ENCODE measurements around the gene SMC6.

SMC6 gene

DNA sequence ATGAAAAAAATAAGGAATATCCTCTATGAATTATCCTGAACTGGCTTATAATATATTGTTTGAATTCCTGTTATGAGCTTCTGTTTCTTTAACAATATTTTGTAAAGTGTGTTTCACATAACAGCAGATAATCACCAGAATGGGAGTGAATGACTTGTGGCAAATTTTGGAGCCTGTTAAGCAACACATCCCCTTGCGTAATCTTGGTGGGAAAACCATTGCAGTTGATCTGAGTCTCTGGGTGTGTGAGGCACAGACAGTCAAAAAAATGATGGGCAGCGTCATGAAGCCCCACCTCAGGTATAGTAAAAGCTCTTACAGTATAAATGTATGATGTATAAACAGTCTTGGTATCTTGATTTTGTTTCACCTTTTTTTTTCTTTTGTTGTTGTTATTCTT is 6.2 kb upstream of the SMC6 start:
- H3K4me3 ChIP-seq (ENCODE audit: low read length) = no peak overlapping the region
- peaks cover 30% of the 10 kb centered on the region for H3K36me3 ChIP-seq (ENCODE audit: control insufficient read depth, low read depth, low read length)
- H3K27ac ChIP-seq (ENCODE audit: low read length) = no peak overlapping the region
- H3K9me3 ChIP-seq (ENCODE audit: control insufficient read depth, low read depth, low read length) = no peaks in the 10 kb centered on the region
- no peaks in the 10 kb centered on the region for H3K27me3 ChIP-seq (ENCODE audit: control insufficient read depth, insufficient read depth, low read length)
- peaks cover 10% of the 10 kb centered on the region for H3K4me1 ChIP-seq (ENCODE audit: control insufficient read depth, low read depth, low read length)
- no peak overlapping the region for H3K9ac ChIP-seq (ENCODE audit: low read length)

DNA sequence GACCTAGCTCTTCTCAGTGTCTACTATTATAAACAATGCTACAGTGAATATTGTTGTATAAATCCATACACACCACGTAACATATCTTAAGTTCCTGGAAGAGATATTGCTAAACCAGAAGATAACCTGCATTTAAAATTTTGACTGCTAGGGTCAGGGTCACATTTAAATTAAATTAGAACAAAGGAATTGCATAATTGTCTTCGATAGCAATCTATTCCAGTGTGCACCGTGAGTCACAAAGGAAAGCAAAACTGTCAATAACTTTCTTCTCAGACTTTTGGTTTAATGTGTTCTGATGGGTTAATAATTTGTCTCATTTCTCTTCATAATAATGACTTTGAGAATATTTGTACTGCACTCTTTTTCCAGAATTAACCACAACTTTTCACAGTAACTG is 4.5 kb upstream of the SMC6 start:
- Histone ChIP-seq H3K27me3 (ENCODE audit: control insufficient read depth, insufficient read depth, low read length) (no peaks in the 10 kb centered on the region), H3K27ac (ENCODE audit: low read length) (no peak overlapping the region), H3K36me3 (ENCODE audit: control insufficient read depth, low read depth, low read length) (peaks cover 15% of the 10 kb centered on the region), H3K9me3 (ENCODE audit: control insufficient read depth, low read depth, low read length) (no peaks in the 10 kb centered on the region), H3K4me3 (ENCODE audit: low read length) (no peak overlapping the region), H3K4me1 (ENCODE audit: control insufficient read depth, low read depth, low read length) (peaks cover 10% of the 10 kb centered on the region), H3K9ac (ENCODE audit: low read length) (no peak overlapping the region)

DNA sequence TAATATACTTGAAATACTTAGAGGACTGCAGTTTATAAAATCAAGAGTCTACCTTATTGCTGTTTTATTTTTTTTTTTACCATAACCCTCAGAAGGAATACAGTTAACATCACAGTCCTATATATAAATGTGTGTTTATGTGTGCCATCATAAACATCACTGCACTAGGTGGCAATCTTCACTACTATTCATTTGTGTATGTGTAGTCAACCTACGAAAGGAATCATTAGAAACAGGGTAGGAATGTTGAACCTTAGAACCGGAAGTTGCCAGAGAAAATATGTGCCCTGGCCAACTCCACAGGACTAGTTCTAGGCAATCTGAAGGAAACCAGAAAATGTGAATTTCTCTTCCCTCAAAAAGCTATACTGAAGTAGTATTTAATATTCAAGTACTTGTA is 3.7 kb upstream of the SMC6 start:
- Histone ChIP-seq H3K9me3 (ENCODE audit: control insufficient read depth, low read depth, low read length) (no peaks in the 10 kb centered on the region), H3K27me3 (ENCODE audit: control insufficient read depth, insufficient read depth, low read length) (no peaks in the 10 kb centered on the region), H3K27ac (ENCODE audit: low read length) (no peak overlapping the region), H3K4me1 (ENCODE audit: control insufficient read depth, low read depth, low read length) (peaks cover 14% of the 10 kb centered on the region), H3K4me3 (ENCODE audit: low read length) (no peak overlapping the region), H3K36me3 (ENCODE audit: control insufficient read depth, low read depth, low read length) (peaks cover 9% of the 10 kb centered on the region), H3K9ac (ENCODE audit: low read length) (no peak overlapping the region)

DNA sequence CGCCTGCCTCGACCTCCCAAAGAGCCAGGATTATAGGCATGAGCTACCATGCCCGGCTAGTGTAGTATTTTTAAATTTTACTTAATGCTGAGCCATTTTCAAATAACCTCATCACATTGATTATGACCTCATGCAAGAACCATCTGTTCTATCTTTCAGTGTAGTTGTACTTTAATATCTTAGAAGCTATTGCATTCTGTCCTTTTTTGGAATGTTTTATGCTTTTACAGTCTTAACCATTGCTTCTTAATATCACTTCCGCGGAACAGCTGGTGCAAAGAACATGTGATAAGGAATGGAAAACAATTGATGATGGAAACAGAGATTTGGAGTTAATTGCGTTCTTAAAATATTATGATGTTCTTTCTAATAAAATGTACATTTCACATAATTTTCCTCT is 3.1 kb upstream of the SMC6 start:
- Histone ChIP-seq H3K4me1 (ENCODE audit: control insufficient read depth, low read depth, low read length) (peaks cover 19% of the 10 kb centered on the region), H3K4me3 (ENCODE audit: low read length) (no peak overlapping the region)

DNA sequence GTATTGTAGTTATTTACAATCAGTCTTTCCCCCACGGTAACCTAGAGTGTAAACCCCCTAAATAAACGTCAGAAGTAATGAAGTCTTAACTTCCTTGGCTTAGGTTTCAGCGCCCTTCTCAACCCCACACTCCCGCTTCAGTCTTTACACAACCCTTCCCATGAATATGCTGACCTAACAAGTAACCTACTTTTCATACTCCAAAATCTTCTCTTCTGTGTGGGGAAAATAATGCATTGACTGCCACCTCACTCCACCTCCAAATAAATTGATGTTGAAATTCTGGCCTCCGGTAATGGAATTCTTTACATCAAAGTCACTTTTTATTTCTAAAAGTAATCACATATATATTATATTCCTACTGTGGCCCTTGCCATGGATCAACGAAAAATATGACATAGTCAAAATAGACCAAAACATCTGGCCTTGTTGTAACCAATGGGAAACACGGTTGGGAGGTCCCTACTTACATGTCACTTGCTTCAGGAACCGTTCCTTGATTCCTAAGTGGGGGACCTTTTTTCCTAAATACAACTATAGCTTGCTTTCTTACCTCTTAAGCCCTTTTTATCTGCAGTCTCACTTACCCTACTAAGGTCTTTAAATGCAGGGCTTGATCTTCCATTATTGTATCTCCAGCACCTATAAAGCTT is 1.3 kb upstream of the SMC6 start:
- Histone ChIP-seq H3K27me3 (ENCODE audit: control insufficient read depth, insufficient read depth, low read length) (no peaks in the 10 kb centered on the region), H3K9ac (ENCODE audit: low read length) (peak overlapping the region; percentile 94), H3K27ac (ENCODE audit: low read length) (no peak overlapping the region), H3K4me3 (ENCODE audit: low read length) (peak overlapping the region; percentile 96), H3K36me3 (ENCODE audit: control insufficient read depth, low read depth, low read length) (peaks cover 4% of the 10 kb centered on the region), H3K4me1 (ENCODE audit: control insufficient read depth, low read depth, low read length) (peaks cover 26% of the 10 kb centered on the region), H3K9me3 (ENCODE audit: control insufficient read depth, low read depth, low read length) (no peaks in the 10 kb centered on the region)

More for the DNA sequence above, 3.1 kb upstream of the SMC6 start:
- H3K9ac ChIP-seq (ENCODE audit: low read length) = no peak overlapping the region
- no peaks in the 10 kb centered on the region for H3K9me3 ChIP-seq (ENCODE audit: control insufficient read depth, low read depth, low read length)
- no peaks in the 10 kb centered on the region for H3K27me3 ChIP-seq (ENCODE audit: control insufficient read depth, insufficient read depth, low read length)
- peaks cover 7% of the 10 kb centered on the region for H3K36me3 ChIP-seq (ENCODE audit: control insufficient read depth, low read depth, low read length)
- no peak overlapping the region for H3K27ac ChIP-seq (ENCODE audit: low read length)

DNA sequence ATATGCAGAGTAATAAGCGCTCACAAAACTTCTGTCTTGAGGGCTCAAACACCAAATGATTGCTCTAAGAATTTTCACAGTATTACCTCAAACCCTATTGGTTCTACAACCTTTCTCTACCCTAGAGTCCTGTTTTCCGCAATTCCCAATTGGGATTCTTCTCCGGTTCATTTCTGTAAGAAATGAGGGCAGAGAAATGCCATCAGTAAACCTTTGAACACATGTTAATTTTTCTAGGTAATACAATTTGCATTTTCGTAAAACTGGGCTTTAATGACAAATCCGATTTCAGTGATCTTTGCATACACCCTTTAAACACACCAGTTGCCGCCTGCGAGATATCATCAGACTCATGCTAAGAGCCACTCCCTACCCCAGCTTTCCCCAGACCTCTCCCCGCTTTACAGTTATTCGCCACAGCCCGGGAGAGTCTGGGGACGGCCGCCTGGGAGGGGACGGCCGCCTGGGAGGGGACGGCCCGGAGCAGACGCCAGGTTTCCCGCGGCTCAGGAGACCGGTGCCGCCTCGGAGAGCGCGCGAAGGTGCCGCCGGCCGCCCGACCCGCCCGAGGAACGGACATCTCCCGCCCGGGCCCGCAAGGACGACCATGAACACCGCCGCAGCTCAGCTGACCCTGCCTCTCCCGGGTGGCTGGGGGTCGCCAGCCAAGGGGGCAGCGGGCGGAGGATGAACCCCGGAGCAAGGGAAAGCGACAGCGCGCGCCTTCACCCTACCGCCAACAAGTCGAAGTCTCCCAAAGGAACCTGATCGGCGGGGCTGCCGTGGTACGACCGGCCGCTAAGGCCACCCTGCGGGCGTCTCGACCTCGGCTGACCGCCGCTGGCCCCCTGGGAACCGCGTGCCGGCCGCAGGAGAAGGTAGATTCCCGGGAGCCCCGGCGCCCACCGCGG is 463 bp downstream of the SMC6 start:
- H3K27ac ChIP-seq (ENCODE audit: low read length) = no peak overlapping the region
- H3K9me3 ChIP-seq (ENCODE audit: control insufficient read depth, low read depth, low read length) = no peaks in the 10 kb centered on the region
- H3K4me1 ChIP-seq (ENCODE audit: control insufficient read depth, low read depth, low read length) = peaks cover 34% of the 10 kb centered on the region
- no peaks in the 10 kb centered on the region for H3K36me3 ChIP-seq (ENCODE audit: control insufficient read depth, low read depth, low read length)
- no peaks in the 10 kb centered on the region for H3K27me3 ChIP-seq (ENCODE audit: control insufficient read depth, insufficient read depth, low read length)
- H3K9ac ChIP-seq (ENCODE audit: low read length) = peak overlapping the region; percentile 94
- H3K4me3 ChIP-seq (ENCODE audit: low read length) = peak overlapping the region; percentile 96

DNA sequence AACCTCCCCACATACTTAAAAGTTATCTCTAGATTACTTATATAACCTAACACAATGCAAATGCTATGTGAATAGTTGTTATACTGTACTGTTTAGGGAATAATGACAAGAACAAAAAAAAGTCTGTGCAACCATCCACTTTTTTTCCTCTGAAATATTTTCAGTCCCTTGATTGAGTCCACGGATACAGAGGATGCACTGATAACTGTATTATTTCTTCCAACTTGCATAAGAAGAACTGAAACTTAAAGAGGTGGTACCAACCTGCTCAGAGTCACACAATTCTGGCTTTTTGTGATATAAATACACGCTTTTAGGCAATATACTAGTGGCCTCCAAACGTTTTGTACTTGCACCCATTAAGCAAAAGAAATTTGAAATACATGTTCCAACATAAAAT is 1.4 kb downstream of the SMC6 start:
- H3K36me3 ChIP-seq (ENCODE audit: control insufficient read depth, low read depth, low read length) = no peaks in the 10 kb centered on the region
- peaks cover 41% of the 10 kb centered on the region for H3K4me1 ChIP-seq (ENCODE audit: control insufficient read depth, low read depth, low read length)
- H3K9me3 ChIP-seq (ENCODE audit: control insufficient read depth, low read depth, low read length) = no peaks in the 10 kb centered on the region
- H3K4me3 ChIP-seq (ENCODE audit: low read length) = peak overlapping the region; percentile 96
- H3K9ac ChIP-seq (ENCODE audit: low read length) = peak overlapping the region; percentile 94
- no peaks in the 10 kb centered on the region for H3K27me3 ChIP-seq (ENCODE audit: control insufficient read depth, insufficient read depth, low read length)
- H3K27ac ChIP-seq (ENCODE audit: low read length) = no peak overlapping the region

DNA sequence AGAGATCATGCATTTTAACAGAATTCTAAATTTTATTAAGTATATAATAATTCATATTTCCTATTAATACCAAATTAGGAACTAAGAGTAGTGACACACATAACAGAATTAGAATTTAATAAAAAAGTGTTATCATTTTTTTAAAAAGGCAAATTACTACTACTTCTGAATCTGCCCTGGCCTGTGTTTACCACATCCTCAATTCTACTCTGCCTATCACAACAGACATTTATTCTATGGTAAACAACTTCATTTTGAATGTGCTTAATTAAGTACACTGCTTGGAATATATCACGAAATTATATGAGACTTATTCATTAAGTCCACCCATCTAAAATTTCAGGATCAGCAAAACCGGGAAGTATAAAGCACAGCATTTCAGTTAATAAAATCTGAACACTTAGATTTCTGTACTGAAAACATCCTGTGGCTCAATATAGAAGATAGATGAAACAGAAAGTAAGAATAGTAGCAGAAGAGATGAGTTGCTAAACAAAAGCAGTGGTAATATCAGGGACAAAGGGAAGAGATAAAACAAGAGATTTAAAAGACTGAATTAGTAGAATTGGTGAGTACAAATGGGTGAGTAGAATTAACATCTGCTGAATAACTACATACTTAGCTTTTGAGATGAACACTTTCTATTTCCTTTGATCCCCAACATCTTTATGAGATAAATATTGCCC is 3.7 kb downstream of the SMC6 start:
- Histone ChIP-seq H3K9ac (ENCODE audit: low read length) (no peak overlapping the region), H3K9me3 (ENCODE audit: control insufficient read depth, low read depth, low read length) (no peaks in the 10 kb centered on the region), H3K4me1 (ENCODE audit: control insufficient read depth, low read depth, low read length) (peaks cover 35% of the 10 kb centered on the region), H3K4me3 (ENCODE audit: low read length) (no peak overlapping the region), H3K27me3 (ENCODE audit: control insufficient read depth, insufficient read depth, low read length) (no peaks in the 10 kb centered on the region), H3K27ac (ENCODE audit: low read length) (no peak overlapping the region), H3K36me3 (ENCODE audit: control insufficient read depth, low read depth, low read length) (peaks cover 4% of the 10 kb centered on the region)

DNA sequence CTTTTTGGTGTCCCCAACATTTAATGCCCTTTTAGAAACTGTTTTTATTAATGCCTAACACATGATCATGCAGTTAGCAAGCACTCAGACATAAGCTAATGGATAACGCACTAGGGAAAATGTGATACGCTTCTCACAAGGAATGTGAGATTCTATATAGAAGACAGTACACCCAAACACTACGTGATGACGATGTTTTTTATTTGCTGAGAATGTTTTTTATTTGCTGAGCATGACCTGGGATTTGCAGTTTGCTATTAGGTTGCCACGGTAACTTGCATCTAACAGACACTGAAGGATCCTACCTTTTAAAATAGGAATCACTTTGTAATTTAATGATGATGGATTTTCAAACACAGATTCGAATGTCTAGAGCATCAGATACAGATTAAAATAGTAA is 4.9 kb downstream of the SMC6 start:
- H3K27me3 ChIP-seq (ENCODE audit: control insufficient read depth, insufficient read depth, low read length) = no peaks in the 10 kb centered on the region
- H3K27ac ChIP-seq (ENCODE audit: low read length) = peak overlapping the region; percentile 95
- no peaks in the 10 kb centered on the region for H3K9me3 ChIP-seq (ENCODE audit: control insufficient read depth, low read depth, low read length)
- peak overlapping the region; percentile 52 for H3K9ac ChIP-seq (ENCODE audit: low read length)
- no peak overlapping the region for H3K4me3 ChIP-seq (ENCODE audit: low read length)
- peaks cover 35% of the 10 kb centered on the region for H3K4me1 ChIP-seq (ENCODE audit: control insufficient read depth, low read depth, low read length)
- peaks cover 16% of the 10 kb centered on the region for H3K36me3 ChIP-seq (ENCODE audit: control insufficient read depth, low read depth, low read length)

DNA sequence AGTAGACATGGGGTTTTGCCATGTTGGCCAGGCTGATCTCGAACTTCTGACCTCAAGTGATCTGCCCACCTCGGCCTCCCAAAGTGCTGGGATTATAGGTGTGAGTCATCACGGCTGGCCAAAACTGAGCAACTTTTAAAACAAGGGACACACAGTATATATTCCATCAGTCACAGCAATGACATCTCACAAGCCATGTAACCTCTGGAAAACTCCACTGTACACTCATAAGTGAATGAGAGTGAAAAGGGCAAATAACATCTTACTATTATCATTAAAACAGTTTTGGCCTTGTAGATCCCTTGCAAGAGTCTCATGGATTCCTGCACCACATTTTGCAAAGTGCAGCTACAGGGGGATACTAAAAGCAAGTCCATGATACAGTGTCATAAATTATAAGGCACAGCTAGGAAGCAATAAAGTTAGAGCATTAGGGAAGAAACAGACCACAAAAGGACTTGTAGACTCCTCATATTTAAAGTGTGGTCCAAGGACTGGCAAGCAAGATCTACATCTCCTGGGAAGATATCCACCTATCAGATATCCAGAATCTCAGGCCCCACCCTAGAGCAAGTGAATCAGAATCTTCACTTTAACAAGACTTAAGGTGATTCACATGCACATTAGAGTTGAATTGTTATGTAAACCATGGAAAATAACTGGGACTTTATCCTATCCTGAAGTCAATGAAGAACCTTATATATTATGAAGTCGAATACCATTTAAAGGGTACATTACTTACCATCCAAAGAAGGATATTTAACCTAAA is 5.7 kb downstream of the SMC6 start:
- H3K27ac ChIP-seq (ENCODE audit: low read length) = peak overlapping the region; percentile 48
- peaks cover 35% of the 10 kb centered on the region for H3K4me1 ChIP-seq (ENCODE audit: control insufficient read depth, low read depth, low read length)
- no peaks in the 10 kb centered on the region for H3K27me3 ChIP-seq (ENCODE audit: control insufficient read depth, insufficient read depth, low read length)
- no peak overlapping the region for H3K9ac ChIP-seq (ENCODE audit: low read length)
- H3K9me3 ChIP-seq (ENCODE audit: control insufficient read depth, low read depth, low read length) = no peaks in the 10 kb centered on the region
- peaks cover 20% of the 10 kb centered on the region for H3K36me3 ChIP-seq (ENCODE audit: control insufficient read depth, low read depth, low read length)
- H3K4me3 ChIP-seq (ENCODE audit: low read length) = peak overlapping the region; percentile 15

DNA sequence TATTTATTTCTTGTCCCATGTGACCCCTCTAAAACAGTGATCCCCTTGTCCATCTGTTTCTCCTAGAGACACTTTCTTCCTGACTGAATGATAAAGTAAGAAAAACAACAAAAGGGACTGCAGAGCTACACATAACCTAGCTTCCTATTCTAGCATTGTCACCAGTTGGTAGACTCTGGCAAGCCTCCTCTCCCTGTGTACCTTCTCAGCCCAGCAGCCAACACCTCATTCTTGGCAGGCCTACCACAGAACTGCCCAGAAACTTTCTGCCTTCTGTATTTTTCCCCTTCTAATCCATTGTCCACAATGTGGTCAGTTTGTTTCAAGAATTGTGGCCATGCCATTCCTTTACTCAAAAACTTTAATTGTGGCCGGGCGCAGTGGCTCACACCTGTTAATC is 13.4 kb downstream of the SMC6 start:
- no peak overlapping the region for H3K4me3 ChIP-seq (ENCODE audit: low read length)
- no peaks in the 10 kb centered on the region for H3K4me1 ChIP-seq (ENCODE audit: control insufficient read depth, low read depth, low read length)
- no peak overlapping the region for H3K9ac ChIP-seq (ENCODE audit: low read length)
- no peaks in the 10 kb centered on the region for H3K9me3 ChIP-seq (ENCODE audit: control insufficient read depth, low read depth, low read length)
- H3K27ac ChIP-seq (ENCODE audit: low read length) = no peak overlapping the region
- H3K36me3 ChIP-seq (ENCODE audit: control insufficient read depth, low read depth, low read length) = peaks cover 71% of the 10 kb centered on the region
- H3K27me3 ChIP-seq (ENCODE audit: control insufficient read depth, insufficient read depth, low read length) = no peaks in the 10 kb centered on the region
